Esophagus muscularis mucosa (tissue), 4 donors: ENCODE data around the gene ARRDC5.

Experiments used
- EP300 ChIP-seq: sonication (generic); formaldehyde crosslinking; IDR thresholded peaks from one replicate; pipeline ENCODE4 v1.6.1; 2017; ENCODE audit warnings: antibody characterized with exemption
- POLR2A ChIP-seq: fragments of 450-650 bp; IDR thresholded peaks from one replicate; pipeline ENCODE4 v1.6.1; 2017; ENCODE audit warnings: antibody characterized with exemption, moderate library complexity, mild to moderate bottlenecking, low read depth
- TF ChIP-seq, protein P1 (sequence below), 3 experiments: fragments of 200-600 bp in 2 of 3; fragments of 450-650 bp in 1 of 3; sonication (generic) in 2 of 3; IDR thresholded peaks; one replicate each; pipeline ENCODE4 v1.5.1; 2017 to 2019; ENCODE audit warnings: antibody characterized with exemption in 3 of 3, mild to moderate bottlenecking in 2 of 3, moderate library complexity in 1 of 3

DNA sequence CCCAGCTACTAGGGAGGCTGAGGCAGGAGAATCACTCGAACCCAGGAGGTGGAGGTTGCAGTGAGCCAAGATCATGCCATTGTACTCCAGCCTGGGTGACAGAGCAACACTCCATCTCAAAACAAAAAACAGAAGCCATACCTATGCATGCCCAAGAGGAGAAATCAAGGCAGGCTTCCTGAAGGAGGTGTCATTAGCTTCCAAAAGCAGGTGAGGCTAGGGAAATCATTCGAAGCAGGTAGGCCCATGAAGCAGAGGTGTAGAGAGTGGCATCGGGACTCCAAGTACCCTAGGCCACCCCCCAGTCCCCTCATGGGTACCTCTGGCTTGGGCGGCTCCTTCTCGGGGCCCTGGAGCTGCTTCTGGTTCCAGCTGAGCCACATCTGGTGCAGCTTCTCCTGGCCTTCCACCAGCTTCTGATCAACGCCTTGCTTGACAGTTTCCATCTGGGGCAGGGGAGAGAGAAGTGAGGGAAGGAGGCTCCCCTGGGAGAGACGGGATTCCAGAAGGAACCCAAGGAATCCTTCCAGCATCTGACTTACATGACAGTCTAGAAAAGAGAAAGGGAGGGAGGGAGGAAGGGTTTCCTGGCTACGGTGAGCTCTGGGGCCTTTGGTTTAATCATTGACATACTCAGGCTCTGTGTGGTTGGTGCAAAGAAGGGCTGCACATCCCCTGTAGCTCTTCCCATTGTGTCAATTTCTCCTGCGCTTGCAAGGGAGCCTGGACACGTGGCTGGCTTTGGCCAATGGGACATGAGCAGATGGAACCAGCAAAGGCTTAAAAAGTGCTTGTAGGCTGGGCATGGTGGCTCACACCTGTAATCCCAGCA lies 58.1 kb downstream of the ARRDC5 start:
- no peak for TF ChIP-seq EP300
- TF ChIP-seq, protein P1, sequence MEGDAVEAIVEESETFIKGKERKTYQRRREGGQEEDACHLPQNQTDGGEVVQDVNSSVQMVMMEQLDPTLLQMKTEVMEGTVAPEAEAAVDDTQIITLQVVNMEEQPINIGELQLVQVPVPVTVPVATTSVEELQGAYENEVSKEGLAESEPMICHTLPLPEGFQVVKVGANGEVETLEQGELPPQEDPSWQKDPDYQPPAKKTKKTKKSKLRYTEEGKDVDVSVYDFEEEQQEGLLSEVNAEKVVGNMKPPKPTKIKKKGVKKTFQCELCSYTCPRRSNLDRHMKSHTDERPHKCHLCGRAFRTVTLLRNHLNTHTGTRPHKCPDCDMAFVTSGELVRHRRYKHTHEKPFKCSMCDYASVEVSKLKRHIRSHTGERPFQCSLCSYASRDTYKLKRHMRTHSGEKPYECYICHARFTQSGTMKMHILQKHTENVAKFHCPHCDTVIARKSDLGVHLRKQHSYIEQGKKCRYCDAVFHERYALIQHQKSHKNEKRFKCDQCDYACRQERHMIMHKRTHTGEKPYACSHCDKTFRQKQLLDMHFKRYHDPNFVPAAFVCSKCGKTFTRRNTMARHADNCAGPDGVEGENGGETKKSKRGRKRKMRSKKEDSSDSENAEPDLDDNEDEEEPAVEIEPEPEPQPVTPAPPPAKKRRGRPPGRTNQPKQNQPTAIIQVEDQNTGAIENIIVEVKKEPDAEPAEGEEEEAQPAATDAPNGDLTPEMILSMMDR (IDR thresholded peaks at IDR 0.05), result no peak
- no peak for TF ChIP-seq POLR2A
